Measurements from ENCODE around the gene MS4A6A. TPM values are rescaled to one million over a fixed set of nuclear protein-coding genes. Genes with fewer than 3 reads are reported as not detected.
"Not testable (repeated sequence)": the region's sequence is repeated elsewhere in the genome, so short reads cannot be mapped to it uniquely, and the experiment has no call there.

MS4A6A gene
- total RNA-seq, 2 donors from 2014 or later: 111 to 162 TPM

- no peaks in the 10 kb centered on the region for H3K36me3 ChIP-seq
- TF ChIP-seq, protein P1, sequence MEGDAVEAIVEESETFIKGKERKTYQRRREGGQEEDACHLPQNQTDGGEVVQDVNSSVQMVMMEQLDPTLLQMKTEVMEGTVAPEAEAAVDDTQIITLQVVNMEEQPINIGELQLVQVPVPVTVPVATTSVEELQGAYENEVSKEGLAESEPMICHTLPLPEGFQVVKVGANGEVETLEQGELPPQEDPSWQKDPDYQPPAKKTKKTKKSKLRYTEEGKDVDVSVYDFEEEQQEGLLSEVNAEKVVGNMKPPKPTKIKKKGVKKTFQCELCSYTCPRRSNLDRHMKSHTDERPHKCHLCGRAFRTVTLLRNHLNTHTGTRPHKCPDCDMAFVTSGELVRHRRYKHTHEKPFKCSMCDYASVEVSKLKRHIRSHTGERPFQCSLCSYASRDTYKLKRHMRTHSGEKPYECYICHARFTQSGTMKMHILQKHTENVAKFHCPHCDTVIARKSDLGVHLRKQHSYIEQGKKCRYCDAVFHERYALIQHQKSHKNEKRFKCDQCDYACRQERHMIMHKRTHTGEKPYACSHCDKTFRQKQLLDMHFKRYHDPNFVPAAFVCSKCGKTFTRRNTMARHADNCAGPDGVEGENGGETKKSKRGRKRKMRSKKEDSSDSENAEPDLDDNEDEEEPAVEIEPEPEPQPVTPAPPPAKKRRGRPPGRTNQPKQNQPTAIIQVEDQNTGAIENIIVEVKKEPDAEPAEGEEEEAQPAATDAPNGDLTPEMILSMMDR (IDR thresholded peaks at IDR 0.05): peak; percentile 65
- H3K27ac ChIP-seq: no peak overlapping the region
- no peaks in the 10 kb centered on the region for H3K27me3 ChIP-seq (replicated peaks; ENCODE audit: insufficient read depth)
- H3K4me3 ChIP-seq: no peak overlapping the region
- no peaks in the 10 kb centered on the region for H3K9me3 ChIP-seq
- no peak for DNase-seq (ENCODE audit: low spot score)
- H3K4me1 ChIP-seq (ENCODE audit: control insufficient read depth in 1 of 2, low read depth in 2 of 2): no peaks in the 10 kb centered on the region
- ATAC-seq (ENCODE audit: insufficient number of reproducible peaks, low FRiP score, low read depth): no peak
Observed at GRCh38 chr11:60193687-60194433, 11.0 kb upstream of the MS4A6A start.

DNA sequence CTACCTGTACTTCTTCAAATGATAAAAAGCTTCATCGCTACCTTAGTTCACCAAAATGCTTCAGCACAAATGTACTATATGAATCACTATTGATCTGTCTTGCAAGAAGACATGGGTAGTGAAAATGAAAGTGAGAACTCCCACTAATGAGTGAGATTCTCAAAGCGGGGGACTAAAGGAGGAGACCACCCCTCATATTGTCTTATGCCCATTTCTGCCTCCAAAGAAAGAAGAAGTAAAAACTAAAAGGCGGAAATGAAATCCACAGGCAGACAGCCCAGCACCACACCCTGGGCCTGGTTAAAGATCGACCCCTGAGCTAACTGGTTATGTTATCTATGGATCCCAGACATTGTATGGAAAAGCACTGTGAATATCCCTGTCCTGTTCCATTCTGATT, 9.7 kb upstream of the MS4A6A start:
- not testable (repeated sequence) for ATAC-seq (ENCODE audit: insufficient number of reproducible peaks, low FRiP score, low read depth); H3K36me3 ChIP-seq; H3K9me3 ChIP-seq; H3K4me1 ChIP-seq (ENCODE audit: control insufficient read depth in 1 of 2, low read depth in 2 of 2); H3K4me3 ChIP-seq; DNase-seq (ENCODE audit: low spot score); H3K27ac ChIP-seq; H3K27me3 ChIP-seq (replicated peaks; ENCODE audit: insufficient read depth)

DNA sequence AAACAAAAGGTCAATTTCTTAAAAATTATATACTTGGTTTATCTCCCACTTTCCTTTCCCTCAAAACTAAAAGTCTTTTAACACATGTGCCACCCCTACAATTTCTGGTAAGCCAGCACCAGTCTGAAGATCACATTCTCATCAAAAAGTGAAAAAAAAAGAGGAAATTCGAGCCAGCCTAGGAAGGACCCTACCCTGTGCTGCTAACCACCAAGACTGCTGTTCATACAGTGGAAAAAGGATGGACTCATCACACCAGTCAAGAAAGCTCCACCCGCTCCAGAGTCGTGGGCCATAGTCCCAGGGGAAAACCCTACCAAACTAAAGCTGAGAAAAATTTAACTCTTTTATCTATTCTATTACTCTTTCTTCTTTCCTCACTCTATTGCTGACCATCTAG, 5.6 kb upstream of the MS4A6A start:
- not testable (repeated sequence) for H3K9me3 ChIP-seq; H3K27ac ChIP-seq; H3K4me3 ChIP-seq; H3K27me3 ChIP-seq (replicated peaks; ENCODE audit: insufficient read depth); H3K36me3 ChIP-seq; ATAC-seq (ENCODE audit: insufficient number of reproducible peaks, low FRiP score, low read depth); DNase-seq (ENCODE audit: low spot score); H3K4me1 ChIP-seq (ENCODE audit: control insufficient read depth in 1 of 2, low read depth in 2 of 2)

- not testable (repeated sequence) for H3K36me3 ChIP-seq; H3K9me3 ChIP-seq; H3K4me3 ChIP-seq; DNase-seq (ENCODE audit: low spot score); H3K27me3 ChIP-seq (replicated peaks; ENCODE audit: insufficient read depth); H3K4me1 ChIP-seq (ENCODE audit: control insufficient read depth in 1 of 2, low read depth in 2 of 2); ATAC-seq (ENCODE audit: insufficient number of reproducible peaks, low FRiP score, low read depth)
- H3K27ac ChIP-seq: peak overlapping the region in 1 of 2 donors; percentile 38
Observed at GRCh38 chr11:60186128-60186527, 3.2 kb upstream of the MS4A6A start.

GRCh38 chr11:60185512-60185827, 2.6 kb upstream of the MS4A6A start:
- DNase-seq (ENCODE audit: low spot score); H3K4me3 ChIP-seq; H3K9me3 ChIP-seq; H3K4me1 ChIP-seq (ENCODE audit: control insufficient read depth in 1 of 2, low read depth in 2 of 2); ATAC-seq (ENCODE audit: insufficient number of reproducible peaks, low FRiP score, low read depth); H3K27me3 ChIP-seq (replicated peaks; ENCODE audit: insufficient read depth); H3K36me3 ChIP-seq: not testable (repeated sequence)
- peak overlapping the region in 1 of 2 donors; percentile 38 for H3K27ac ChIP-seq

DNA sequence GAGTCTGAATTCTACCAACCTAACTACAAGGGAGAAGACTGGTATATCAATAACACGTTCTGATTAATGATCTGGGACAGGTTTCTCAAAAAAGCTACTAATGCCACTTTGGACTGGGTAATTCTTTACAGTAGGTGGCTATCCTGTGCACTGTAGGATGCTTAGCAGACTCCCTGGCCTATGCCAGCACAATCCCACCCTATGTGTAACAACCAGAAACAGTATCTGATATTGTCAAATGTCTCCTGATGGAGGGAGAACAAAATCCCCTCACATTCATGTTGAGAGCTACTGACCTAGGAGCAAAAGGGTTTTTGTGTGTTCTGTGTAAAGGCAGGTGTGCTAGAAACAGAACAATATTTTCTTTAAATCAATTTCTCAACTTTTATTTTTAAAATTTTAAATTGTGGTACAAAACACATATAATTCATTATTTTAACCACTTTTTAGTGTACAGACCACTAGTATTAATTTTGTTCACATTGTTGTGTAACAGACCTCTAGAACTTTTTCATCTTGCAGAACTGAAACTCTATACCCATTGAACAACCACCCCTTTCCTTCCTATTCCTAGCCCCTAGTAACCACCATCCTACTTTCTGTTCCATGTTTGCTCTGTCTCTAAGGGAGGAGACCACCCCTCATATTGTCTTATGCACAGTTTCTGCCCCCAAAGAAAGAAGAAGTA, 2.1 kb upstream of the MS4A6A start:
- DNase-seq (ENCODE audit: low spot score): no peak
- ATAC-seq (ENCODE audit: insufficient number of reproducible peaks, low FRiP score, low read depth): no peak
- TF ChIP-seq, protein P1 (IDR thresholded peaks at IDR 0.05): no peak

DNA sequence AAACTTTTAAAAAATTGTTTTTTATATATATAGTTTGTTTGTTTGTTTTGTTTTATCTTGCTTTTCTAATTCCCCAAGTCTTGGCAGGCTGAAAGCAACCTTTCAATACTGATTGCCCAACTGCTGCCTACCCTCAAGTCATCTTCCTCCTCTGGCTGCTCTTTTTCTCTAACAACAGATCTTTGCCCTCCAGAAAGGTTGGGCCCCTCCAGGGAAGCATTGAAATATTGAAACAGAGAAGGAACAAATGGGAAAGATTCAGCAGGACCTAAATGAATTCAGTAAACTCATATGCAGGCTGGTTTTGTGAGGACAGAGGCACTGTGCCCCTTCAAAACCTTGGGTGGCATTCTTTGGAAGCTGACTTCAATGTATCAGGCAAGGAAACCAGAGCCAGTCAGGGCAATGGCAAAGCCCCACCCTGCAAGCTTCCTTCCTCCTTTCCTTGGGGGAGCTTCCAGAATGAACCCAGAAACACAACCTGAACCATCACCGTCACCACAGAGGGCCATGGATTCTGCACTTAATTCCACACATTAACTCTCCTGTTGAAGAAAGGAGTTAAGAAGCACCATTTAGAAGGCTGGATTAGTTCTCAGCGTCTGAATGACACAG, 815 bp upstream of the MS4A6A start:
- Histone ChIP-seq H3K27me3 (replicated peaks; ENCODE audit: insufficient read depth) (no peaks in the 10 kb centered on the region), H3K9me3 (no peaks in the 10 kb centered on the region), H3K4me3 (no peak overlapping the region), H3K36me3 (no peaks in the 10 kb centered on the region), H3K4me1 (ENCODE audit: control insufficient read depth in 1 of 2, low read depth in 2 of 2) (peaks cover 0 to 4% of the 10 kb centered on the region in 2 donors), H3K27ac (peak overlapping the region in 1 of 2 donors; percentile 55)
- no peak for ATAC-seq (ENCODE audit: insufficient number of reproducible peaks, low FRiP score, low read depth)
- no peak for DNase-seq (ENCODE audit: low spot score)
- TF ChIP-seq, protein P1 (IDR thresholded peaks at IDR 0.05): no peak

More for the DNA sequence above, 2.1 kb upstream of the MS4A6A start:
- Histone ChIP-seq H3K27ac (peak overlapping the region in 1 of 2 donors; percentile 55), H3K4me3 (no peak overlapping the region), H3K27me3 (replicated peaks; ENCODE audit: insufficient read depth) (no peaks in the 10 kb centered on the region), H3K4me1 (ENCODE audit: control insufficient read depth in 1 of 2, low read depth in 2 of 2) (peaks cover 0 to 4% of the 10 kb centered on the region in 2 donors), H3K36me3 (no peaks in the 10 kb centered on the region), H3K9me3 (no peaks in the 10 kb centered on the region)

Measured in thoracic aorta (tissue), 2 donors.